Gastrocnemius medialis (tissue), 4 donors: ENCODE results near the gene HSPA9. TPM values are rescaled to one million over a fixed set of nuclear protein-coding genes. Genes with fewer than 3 reads are reported as not detected.

Source experiments
- ATAC-seq, 2 donors: fragments of 150-250 bp; one replicate each; pipeline ENCODE4 v1.9.1; 2016
- DNase-seq, 2 donors: peaks; one replicate each; pipeline ENCODE4 v3.0.0-alpha.2; 2019
- H3K27ac ChIP-seq, 4 donors: fragments of 200-600 bp; sonication (generic); 1 replicate in 1 of 4; 2 replicates in 3 of 4; pipeline ENCODE4 v1.5.1; 2016 to 2018; ENCODE audit warnings: mild to moderate bottlenecking in 2 of 4, moderate library complexity in 1 of 4
- H3K27me3 ChIP-seq, 3 donors: fragments of 200-600 bp; sonication (generic) in 2 of 3; 1 replicate in 1 of 3; 2 replicates in 2 of 3; pipeline versions ENCODE4 v1.5.1 to v1.6.0; 2016 to 2019; ENCODE audit warnings: mild to moderate bottlenecking in 1 of 3, moderate library complexity in 1 of 3
- H3K36me3 ChIP-seq, 2 donors: fragments of 200-600 bp; sonication (generic) in 1 of 2; one replicate each; pipeline ENCODE4 v1.5.1; 2017 to 2018
- H3K4me1 ChIP-seq, 2 donors: fragments of 200-600 bp; sonication (generic) in 1 of 2; one replicate each; pipeline ENCODE4 v1.5.1; 2016 to 2017; ENCODE audit warnings: mild to moderate bottlenecking in 2 of 2
- H3K4me3 ChIP-seq, 4 donors: fragments of 200-600 bp; sonication (generic) in 3 of 4; 1 replicate in 1 of 4; 2 replicates in 3 of 4; pipeline ENCODE4 v1.5.1; 2016 to 2019; ENCODE audit warnings: mild to moderate bottlenecking in 2 of 4
- H3K9me3 ChIP-seq, 3 donors: fragments of 200-600 bp; sonication (generic) in 2 of 3; 1 replicate in 1 of 3; 2 replicates in 2 of 3; pipeline ENCODE4 v1.5.1; 2016 to 2019
- CTCF ChIP-seq, 5 experiments: fragments of 450-650 bp in 3 of 5; fragments of 200-600 bp in 2 of 5; sonication (generic) in 2 of 5; IDR thresholded peaks in 4 of 5; conservative IDR thresholded peaks in 1 of 5; 1 replicate in 4 of 5; 2 replicates in 1 of 5; pipeline ENCODE4 v1.5.1; 2016 to 2019; ENCODE audit warnings: antibody characterized with exemption in 5 of 5, mild to moderate bottlenecking in 3 of 5, moderate library complexity in 3 of 5
- POLR2A ChIP-seq, 2 donors: fragments of 450-650 bp; IDR thresholded peaks; one replicate each; pipeline ENCODE4 v1.6.1; 2017; ENCODE audit warnings: antibody characterized with exemption in 2 of 2, mild to moderate bottlenecking in 2 of 2, moderate library complexity in 2 of 2
- in situ Hi-C, 4 donors: fragments of 200-750 bp; cut with MboI; loops; one replicate each; pipeline versions ENCODE4 v1.15.0 to v1.8.0; 2017; ENCODE audit warnings: low sequenced_read_pairs in 4 of 4
- intact Hi-C: fragments of 100-400 bp; cut with DNase I; formaldehyde crosslinking; loops from one replicate; pipeline ENCODE4 v1.15.1; 2023; ENCODE audit warnings: low total_unique reads
- total RNA-seq, 4 donors: library from RNA; depleted of rRNA; stranded (reverse); fragments of >200 nt; gene quantifications; one replicate each; pipeline versions ENCODE4 v1.1.0 to v1.2.3, GENCODE V29; 2016

Gene HSPA9
- total RNA-seq, 4 donors from 2014 or later = 449 to 840 (median 569) TPM

GRCh38 chr5:138597661-138598400, 22.6 kb upstream of the HSPA9 start:
- H3K4me1 ChIP-seq = no peaks in the 10 kb centered on the region
- H3K27me3 ChIP-seq = peaks cover 0 to 3% (median 0%) of the 10 kb centered on the region in 3 donors
- ATAC-seq = no peak
- H3K27ac ChIP-seq = no peak overlapping the region
- H3K36me3 ChIP-seq = no peaks in the 10 kb centered on the region
- TF ChIP-seq CTCF (IDR thresholded peaks at IDR 0.05 in 4 of 5, conservative IDR thresholded peaks at IDR 0.05 in 1 of 5) (no peak), POLR2A (IDR thresholded peaks at IDR 0.05) (no peak)
- no peaks in the 10 kb centered on the region for H3K9me3 ChIP-seq
- intact Hi-C loops = no loop called here
- in situ Hi-C loops = loop anchor here in 2 of 4 donors (25.0 kb wide), 1 partner anchor 664 kb away; no protein-coding TSS in a partner anchor
- H3K4me3 ChIP-seq = no peak overlapping the region
- no peak for DNase-seq

GRCh38 chr5:138596105-138596881, 21.1 kb upstream of the HSPA9 start:
- Histone ChIP-seq H3K27ac (no peak overlapping the region), H3K36me3 (no peaks in the 10 kb centered on the region), H3K4me1 (no peaks in the 10 kb centered on the region), H3K27me3 (no peaks in the 10 kb centered on the region), H3K4me3 (no peak overlapping the region), H3K9me3 (no peaks in the 10 kb centered on the region)
- intact Hi-C loops (no loop called here), in situ Hi-C loops (loop anchor here in 2 of 4 donors (25.0 kb wide), 1 partner anchor 666 kb away; no protein-coding TSS in a partner anchor)
- ATAC-seq (no peak), DNase-seq (no peak)
- TF ChIP-seq POLR2A (IDR thresholded peaks at IDR 0.05) (no peak), CTCF (IDR thresholded peaks at IDR 0.05 in 4 of 5, conservative IDR thresholded peaks at IDR 0.05 in 1 of 5) (no peak)

- TF ChIP-seq POLR2A (IDR thresholded peaks at IDR 0.05) = no peak
- TF ChIP-seq CTCF (IDR thresholded peaks at IDR 0.05 in 4 of 5, conservative IDR thresholded peaks at IDR 0.05 in 1 of 5) = no peak
- ATAC-seq (no peak), DNase-seq (no peak)
- no peaks in the 10 kb centered on the region for H3K27me3 ChIP-seq
- no peak overlapping the region for H3K4me3 ChIP-seq
- in situ Hi-C loops (loop anchor here in 2 of 4 donors (25.0 kb wide), 1 partner anchor 667 kb away; no protein-coding TSS in a partner anchor), intact Hi-C loops (no loop called here)
- no peak overlapping the region for H3K27ac ChIP-seq
- no peaks in the 10 kb centered on the region for H3K9me3 ChIP-seq
- no peaks in the 10 kb centered on the region for H3K4me1 ChIP-seq
- H3K36me3 ChIP-seq = no peaks in the 10 kb centered on the region
Measured at GRCh38 chr5:138595180-138595795, 20.1 kb upstream of the HSPA9 start.

GRCh38 chr5:138594305-138595058, 19.3 kb upstream of the HSPA9 start:
- intact Hi-C loops = no loop called here
- TF ChIP-seq CTCF (IDR thresholded peaks at IDR 0.05 in 4 of 5, conservative IDR thresholded peaks at IDR 0.05 in 1 of 5) = no peak
- no peak for TF ChIP-seq POLR2A (IDR thresholded peaks at IDR 0.05)
- no peaks in the 10 kb centered on the region for H3K9me3 ChIP-seq
- no peaks in the 10 kb centered on the region for H3K4me1 ChIP-seq
- H3K27me3 ChIP-seq = no peaks in the 10 kb centered on the region
- in situ Hi-C loops = loop anchor here in 2 of 4 donors (25.0 kb wide), 1 partner anchor 668 kb away; no protein-coding TSS in a partner anchor
- H3K27ac ChIP-seq = no peak overlapping the region
- ATAC-seq = no peak
- no peak overlapping the region for H3K4me3 ChIP-seq
- no peaks in the 10 kb centered on the region for H3K36me3 ChIP-seq
- no peak for DNase-seq
